K562 (cell line): ENCODE data around the gene C16orf95. TPM values are rescaled to one million over a fixed set of nuclear protein-coding genes. Genes with fewer than 3 reads are reported as not detected.

ENCODE experiments used
- ARID1B ChIP-seq: fragments of 450-650 bp; IDR thresholded peaks from 2 replicates; pipeline ENCODE4 v1.6.1; 2016; ENCODE audit warnings: antibody characterized with exemption, mild to moderate bottlenecking, inconsistent platforms
- ATF7 ChIP-seq: fragments of 450-650 bp; IDR thresholded peaks from 2 replicates; pipeline ENCODE4 v1.7.1; 2014; ENCODE audit warnings: mild to moderate bottlenecking, moderate library complexity
- BMI1 ChIP-seq: fragments of 150-350 bp; IDR thresholded peaks from 2 replicates; pipeline ENCODE4 v1.6.1; 2014; ENCODE audit warnings: low read length
- CEBPB ChIP-seq: fragments of 450-650 bp; IDR thresholded peaks from 2 replicates; pipeline ENCODE4 v1.6.1; 2016; ENCODE audit warnings: missing genetic modification characterization, missing compliant biosample characterization
- E2F4 ChIP-seq: sonication (generic); formaldehyde crosslinking; IDR thresholded peaks from 2 replicates; pipeline ENCODE4 v1.8.0; 2022; ENCODE audit warnings: mild to moderate bottlenecking, low read depth, missing genetic modification reagents
- ID3 ChIP-seq, 2 experiments: fragments of 250-450 bp in 1 of 2; fragments of 450-650 bp in 1 of 2; sonication (Bioruptor Pico) in 1 of 2; IDR thresholded peaks; 2 replicates each; pipeline versions ENCODE4 v1.6.1 to v1.8.0; 2016 to 2021; ENCODE audit warnings: mild to moderate bottlenecking in 2 of 2, moderate library complexity in 2 of 2, missing compliant biosample characterization in 1 of 2, missing genetic modification characterization in 1 of 2
- MGA ChIP-seq: fragments of 450-650 bp; IDR thresholded peaks from 2 replicates; pipeline ENCODE4 v1.6.1; 2016; ENCODE audit warnings: mild to moderate bottlenecking, moderate library complexity
- MLX ChIP-seq, 2 experiments: fragments of 450-650 bp in 1 of 2; sonication (generic) in 1 of 2; formaldehyde crosslinking; conservative IDR thresholded peaks; 2 replicates each; pipeline versions ENCODE4 v1.4.0 to v1.8.1; 2020 to 2022; ENCODE audit warnings: mild to moderate bottlenecking in 1 of 2, missing genetic modification reagents in 1 of 2
- MYC ChIP-seq, 2 experiments: fragments of 250-450 bp in 1 of 2; sonication (Bioruptor Pico) in 1 of 2; IDR thresholded peaks; 2 replicates each; pipeline versions ENCODE4 v1.5.1 to v1.6.1; 2012 to 2021; ENCODE audit warnings: low read depth in 2 of 2, borderline replicate concordance in 1 of 2, improper control_type of control experiment in 1 of 2, low read length in 1 of 2, mild to moderate bottlenecking in 1 of 2, moderate library complexity in 1 of 2
- POU5F1 ChIP-seq: fragments of 150-350 bp; IDR thresholded peaks from 2 replicates; pipeline ENCODE4 v1.6.1; 2014; ENCODE audit warnings: borderline replicate concordance, low read length, low read depth, mild to moderate bottlenecking; ENCODE audit not compliant: partially characterized antibody
- ZNF384 ChIP-seq: IDR thresholded peaks from 2 replicates; pipeline ENCODE4 v1.6.1; 2012; ENCODE audit warnings: low read depth, low read length, improper control_type of control experiment
- polyA plus RNA-seq, 8 experiments: library from polyadenylated mRNA; depleted of rRNA in 4 of 8; stranded (reverse) in 5 of 8; unstranded in 3 of 8; fragments of >200 nt; fragmentation: Nextera tagmentation in 2 of 8; fragmentation: Illumina TruSeq in 1 of 8; extraction: Ambion mirVana in 2 of 8; extraction: Trizol in 1 of 8; gene quantifications; 2 replicates each; pipeline versions ENCODE4 v1.2.1 to v1.2.3, GENCODE V29; 2011 to 2014; ENCODE audit warnings: inconsistent platforms in 1 of 8, missing spikeins in 1 of 8
- total RNA-seq, 7 experiments: library from RNA; depleted of rRNA in 6 of 7; stranded (reverse); fragments of >200 nt in 6 of 7; fragmentation: Illumina TruSeq in 2 of 7; extraction: Trizol in 2 of 7; gene quantifications; 2 replicates each; pipeline versions ENCODE4 v1.2.1 to v1.2.3, GENCODE V29; 2011 to 2021; ENCODE audit warnings: low replicate concordance in 1 of 7

Gene C16orf95
- total and polyA plus RNA-seq, 9 of the 15 experiments (the other 6 are each of a cell fraction or from before 2014, with no cell fraction given) = 6.5 to 20.5 (median 9.4) TPM

GRCh38 chr16:87305505-87306391, 11.4 kb downstream of the C16orf95 start (continued):
- peak; percentile 97 for TF ChIP-seq MYC (IDR thresholded peaks at IDR 0.05; ENCODE audit: low read depth, low read length)
- TF ChIP-seq MYC (CRISPR knock-in tag; IDR thresholded peaks at IDR 0.05; ENCODE audit: borderline replicate concordance, low read depth) = no peak
- peak; percentile 63 for TF ChIP-seq ATF7
- no peak for TF ChIP-seq MLX (CRISPR knock-in tag; conservative IDR thresholded peaks at IDR 0.05)
- no peak for TF ChIP-seq POU5F1
- TF ChIP-seq E2F4 (CRISPR knock-in tag) = no peak
- TF ChIP-seq ZNF384 = no peak
- TF ChIP-seq BMI1 = no peak
- peak; percentile 55; the same call in 1 of the 2 replicates for TF ChIP-seq ARID1B
- peak; percentile 88 for TF ChIP-seq MGA
- no peak for TF ChIP-seq ID3 (CRISPR knock-in tag; IDR thresholded peaks at IDR 0.05)
- TF ChIP-seq ID3 (tag; IDR thresholded peaks at IDR 0.05) = peak; percentile 46; the same call in 1 of the 2 replicates
- TF ChIP-seq CEBPB = no peak
